ENCODE results near the gene GATA2.

The GATA2 gene

GRCh38 chr3:128471110-128471509 lies 21.9 kb downstream of the GATA2 start:
- H2BK12ac ChIP-seq (ENCODE audit: low read length), result no peak overlapping the region

GRCh38 chr3:128470134-128470899 lies 22.7 kb downstream of the GATA2 start:
- Histone ChIP-seq H3K14ac (ENCODE audit: low read length) (no peak overlapping the region), H2BK12ac (ENCODE audit: low read length) (no peak overlapping the region), H3K23ac (ENCODE audit: low read length) (no peak overlapping the region), H3K36me3 (ENCODE audit: control insufficient read depth in 1 of 2, insufficient read depth in 2 of 2, low read length in 2 of 2) (no peaks in the 10 kb centered on the region), H3K79me2 (ENCODE audit: control insufficient read depth, insufficient read depth, low read length, poor library complexity) (no peaks in the 10 kb centered on the region), H4K91ac (ENCODE audit: low read depth, low read length) (no peak overlapping the region), H4K12ac (ENCODE audit: low read depth, low read length) (no peak overlapping the region), H3K18ac (ENCODE audit: low read length) (no peak overlapping the region), H3K9ac (ENCODE audit: low read length) (no peak overlapping the region), H3K79me1 (ENCODE audit: low read length) (no peaks in the 10 kb centered on the region), H2BK120ac (ENCODE audit: insufficient read depth, low read length, poor library complexity) (no peak overlapping the region), H2AK5ac (ENCODE audit: low read length) (no peak overlapping the region), H2BK5ac (ENCODE audit: low read depth, low read length, poor library complexity) (no peak overlapping the region), H3K9me3 (ENCODE audit: insufficient read depth, low read depth, low read length) (peaks cover 2% of the 10 kb centered on the region), H3K4me1 (ENCODE audit: control insufficient read depth in 1 of 2, insufficient read depth in 2 of 2, low read length in 2 of 2) (peaks cover 0 to 2% of the 10 kb centered on the region in 2 experiments), H3K27me3 (ENCODE audit: insufficient read depth, low read length) (no peaks in the 10 kb centered on the region), H3K27ac (ENCODE audit: low read depth, low read length) (no peak overlapping the region), H3K4me2 (ENCODE audit: low read length) (no peak overlapping the region), H3K4ac (ENCODE audit: low read depth, low read length) (no peak overlapping the region), H3K4me3 (ENCODE audit: low read depth, low read length) (no peak overlapping the region), H4K8ac (ENCODE audit: low read depth, low read length) (no peak overlapping the region), H2AFZ (ENCODE audit: insufficient read depth, low read length, poor library complexity) (no peak overlapping the region)
- WGBS (ENCODE audit: extremely low coverage, insufficient coverage, insufficient read length), result no CpG with 5 or more reads among the region's 13 CpGs
- DNase-seq, result no peak

More at GRCh38 chr3:128471110-128471509, 21.9 kb downstream of the GATA2 start:
- H3K27me3 ChIP-seq (ENCODE audit: insufficient read depth, low read length), result no peaks in the 10 kb centered on the region
- no peak overlapping the region for H2BK120ac ChIP-seq (ENCODE audit: insufficient read depth, low read length, poor library complexity)
- H2BK5ac ChIP-seq (ENCODE audit: low read depth, low read length, poor library complexity), result no peak overlapping the region
- no peak overlapping the region for H4K91ac ChIP-seq (ENCODE audit: low read depth, low read length)
- H3K4me3 ChIP-seq (ENCODE audit: low read depth, low read length), result no peak overlapping the region
- H3K79me2 ChIP-seq (ENCODE audit: control insufficient read depth, insufficient read depth, low read length, poor library complexity), result no peaks in the 10 kb centered on the region
- no peaks in the 10 kb centered on the region for H3K36me3 ChIP-seq (ENCODE audit: control insufficient read depth in 1 of 2, insufficient read depth in 2 of 2, low read length in 2 of 2)
- H3K14ac ChIP-seq (ENCODE audit: low read length), result no peak overlapping the region
- no peak overlapping the region for H3K27ac ChIP-seq (ENCODE audit: low read depth, low read length)
- H4K8ac ChIP-seq (ENCODE audit: low read depth, low read length), result no peak overlapping the region
- no peak for DNase-seq
- no peak overlapping the region for H3K4ac ChIP-seq (ENCODE audit: low read depth, low read length)
- H3K9me3 ChIP-seq (ENCODE audit: insufficient read depth, low read depth, low read length), result peaks cover 2% of the 10 kb centered on the region
- H4K12ac ChIP-seq (ENCODE audit: low read depth, low read length), result no peak overlapping the region
- H3K9ac ChIP-seq (ENCODE audit: low read length), result no peak overlapping the region
- WGBS (ENCODE audit: extremely low coverage, insufficient coverage, insufficient read length), result no CpG with 5 or more reads among the region's 2 CpGs
- H2AK5ac ChIP-seq (ENCODE audit: low read length), result no peak overlapping the region
- no peak overlapping the region for H3K18ac ChIP-seq (ENCODE audit: low read length)
- H3K23ac ChIP-seq (ENCODE audit: low read length), result no peak overlapping the region
- no peak overlapping the region for H2AFZ ChIP-seq (ENCODE audit: insufficient read depth, low read length, poor library complexity)
- no peaks in the 10 kb centered on the region for H3K79me1 ChIP-seq (ENCODE audit: low read length)
- H3K4me1 ChIP-seq (ENCODE audit: control insufficient read depth in 1 of 2, insufficient read depth in 2 of 2, low read length in 2 of 2), result peaks cover 0 to 2% of the 10 kb centered on the region in 2 experiments
- no peak overlapping the region for H3K4me2 ChIP-seq (ENCODE audit: low read length)

GRCh38 chr3:128469556-128469955 lies 23.4 kb downstream of the GATA2 start:
- no peak overlapping the region for H3K14ac ChIP-seq (ENCODE audit: low read length)
- no peak overlapping the region for H4K12ac ChIP-seq (ENCODE audit: low read depth, low read length)
- H2BK12ac ChIP-seq (ENCODE audit: low read length), result no peak overlapping the region
- no peak overlapping the region for H2AK5ac ChIP-seq (ENCODE audit: low read length)
- no peaks in the 10 kb centered on the region for H3K36me3 ChIP-seq (ENCODE audit: control insufficient read depth in 1 of 2, insufficient read depth in 2 of 2, low read length in 2 of 2)
- H2AFZ ChIP-seq (ENCODE audit: insufficient read depth, low read length, poor library complexity), result no peak overlapping the region
- no peak overlapping the region for H2BK120ac ChIP-seq (ENCODE audit: insufficient read depth, low read length, poor library complexity)
- no peak overlapping the region for H4K91ac ChIP-seq (ENCODE audit: low read depth, low read length)
- H3K27ac ChIP-seq (ENCODE audit: low read depth, low read length), result no peak overlapping the region
- no peaks in the 10 kb centered on the region for H3K79me2 ChIP-seq (ENCODE audit: control insufficient read depth, insufficient read depth, low read length, poor library complexity)
- no peak overlapping the region for H2BK5ac ChIP-seq (ENCODE audit: low read depth, low read length, poor library complexity)
- H3K23ac ChIP-seq (ENCODE audit: low read length), result no peak overlapping the region
- no peak overlapping the region for H3K9ac ChIP-seq (ENCODE audit: low read length)
- H3K27me3 ChIP-seq (ENCODE audit: insufficient read depth, low read length), result no peaks in the 10 kb centered on the region
- H3K4me2 ChIP-seq (ENCODE audit: low read length), result no peak overlapping the region
- H4K8ac ChIP-seq (ENCODE audit: low read depth, low read length), result no peak overlapping the region
- no peak overlapping the region for H3K4ac ChIP-seq (ENCODE audit: low read depth, low read length)
- WGBS (ENCODE audit: extremely low coverage, insufficient coverage, insufficient read length), result no CpG with 5 or more reads among the region's 6 CpGs
- peaks cover 2% of the 10 kb centered on the region for H3K9me3 ChIP-seq (ENCODE audit: insufficient read depth, low read depth, low read length)
- H3K4me1 ChIP-seq (ENCODE audit: control insufficient read depth in 1 of 2, insufficient read depth in 2 of 2, low read length in 2 of 2), result no peaks in the 10 kb centered on the region
- no peak overlapping the region for H3K4me3 ChIP-seq (ENCODE audit: low read depth, low read length)
- no peak for DNase-seq
- H3K79me1 ChIP-seq (ENCODE audit: low read length), result no peaks in the 10 kb centered on the region
- H3K18ac ChIP-seq (ENCODE audit: low read length), result no peak overlapping the region

GRCh38 chr3:128468791-128469527 lies 24.0 kb downstream of the GATA2 start:
- Histone ChIP-seq H4K12ac (ENCODE audit: low read depth, low read length) (no peak overlapping the region), H3K4me1 (ENCODE audit: control insufficient read depth in 1 of 2, insufficient read depth in 2 of 2, low read length in 2 of 2) (no peaks in the 10 kb centered on the region), H4K91ac (ENCODE audit: low read depth, low read length) (no peak overlapping the region), H3K27ac (ENCODE audit: low read depth, low read length) (no peak overlapping the region), H2BK5ac (ENCODE audit: low read depth, low read length, poor library complexity) (no peak overlapping the region), H2AK5ac (ENCODE audit: low read length) (no peak overlapping the region), H3K4me2 (ENCODE audit: low read length) (no peak overlapping the region), H2AFZ (ENCODE audit: insufficient read depth, low read length, poor library complexity) (no peak overlapping the region), H3K18ac (ENCODE audit: low read length) (no peak overlapping the region), H2BK12ac (ENCODE audit: low read length) (no peak overlapping the region), H4K8ac (ENCODE audit: low read depth, low read length) (no peak overlapping the region), H3K23ac (ENCODE audit: low read length) (no peak overlapping the region), H3K27me3 (ENCODE audit: insufficient read depth, low read length) (no peaks in the 10 kb centered on the region), H3K4ac (ENCODE audit: low read depth, low read length) (no peak overlapping the region), H3K9ac (ENCODE audit: low read length) (no peak overlapping the region), H3K4me3 (ENCODE audit: low read depth, low read length) (no peak overlapping the region), H3K79me2 (ENCODE audit: control insufficient read depth, insufficient read depth, low read length, poor library complexity) (no peaks in the 10 kb centered on the region), H3K14ac (ENCODE audit: low read length) (no peak overlapping the region), H3K79me1 (ENCODE audit: low read length) (no peaks in the 10 kb centered on the region), H3K9me3 (ENCODE audit: insufficient read depth, low read depth, low read length) (peaks cover 2% of the 10 kb centered on the region), H2BK120ac (ENCODE audit: insufficient read depth, low read length, poor library complexity) (no peak overlapping the region), H3K36me3 (ENCODE audit: control insufficient read depth in 1 of 2, insufficient read depth in 2 of 2, low read length in 2 of 2) (no peaks in the 10 kb centered on the region)
- DNase-seq, result no peak
- no CpG with 5 or more reads among the region's 10 CpGs for WGBS (ENCODE audit: extremely low coverage, insufficient coverage, insufficient read length)
